ENCODE results near the gene TTC24.
A peak's percentile ranks its signal among the peaks of the same experiment; 100 is the strongest.
"Not testable (repeated sequence)": the region's sequence is repeated elsewhere in the genome, so short reads cannot be mapped to it uniquely, and the experiment has no call there.

The TTC24 gene

GRCh38 chr1:156587927-156588326 is 8.4 kb downstream of the TTC24 start:
- not testable (repeated sequence) for DNase-seq (ENCODE audit: low read depth)

- DNase-seq (ENCODE audit: low read depth): no peak
These were observed 10.0 kb downstream of the TTC24 start for GRCh38 chr1:156589546-156589945.

- no peak for DNase-seq (ENCODE audit: low read depth)
These were observed 11.0 kb downstream of the TTC24 start for GRCh38 chr1:156590326-156591180.

GRCh38 chr1:156591181-156591431 is 11.6 kb downstream of the TTC24 start:
- no peak for DNase-seq (ENCODE audit: low read depth)

GRCh38 chr1:156591432-156592157 is 12.1 kb downstream of the TTC24 start, which contains the start of gene NAXE:
NAXE (plus strand) TSS chr1:156591776; CDS start chr1:156591805, 29 bp downstream.
- DNase-seq (ENCODE audit: low read depth): peak; percentile 53

- no peak for DNase-seq (ENCODE audit: low read depth)
These were observed 12.8 kb downstream of the TTC24 start for GRCh38 chr1:156592158-156592909.

- no peak for DNase-seq (ENCODE audit: low read depth)
These were observed 13.6 kb downstream of the TTC24 start for GRCh38 chr1:156592910-156593660.

GRCh38 chr1:156593661-156593989 is 14.1 kb downstream of the TTC24 start:
- DNase-seq (ENCODE audit: low read depth): no peak

GRCh38 chr1:156594190-156594589 is 14.7 kb downstream of the TTC24 start:
- DNase-seq (ENCODE audit: low read depth): no peak

GRCh38 chr1:156595016-156595415 is 15.5 kb downstream of the TTC24 start:
- DNase-seq (ENCODE audit: low read depth): no peak

- no peak for DNase-seq (ENCODE audit: low read depth)
These were observed 16.9 kb downstream of the TTC24 start for GRCh38 chr1:156596426-156596825.

- no peak for DNase-seq (ENCODE audit: low read depth)
These were observed 18.6 kb downstream of the TTC24 start for GRCh38 chr1:156598125-156598524.

GRCh38 chr1:156598731-156599432 is 19.4 kb downstream of the TTC24 start:
- DNase-seq (ENCODE audit: low read depth): no peak

GRCh38 chr1:156599811-156600210 is 20.3 kb downstream of the TTC24 start:
- DNase-seq (ENCODE audit: low read depth): no peak

GRCh38 chr1:156600733-156601121 is 21.2 kb downstream of the TTC24 start:
- no peak for DNase-seq (ENCODE audit: low read depth)

GRCh38 chr1:156601122-156601830 is 21.8 kb downstream of the TTC24 start, which contains the start of gene GPATCH4:
GPATCH4 (minus strand) TSS chr1:156601479.
- DNase-seq (ENCODE audit: low read depth): peak; percentile 66

- DNase-seq (ENCODE audit: low read depth): no peak
These were observed 22.4 kb downstream of the TTC24 start for GRCh38 chr1:156601892-156602291.

- no peak for DNase-seq (ENCODE audit: low read depth)
These were observed 23.1 kb downstream of the TTC24 start for GRCh38 chr1:156602557-156602993.

- DNase-seq (ENCODE audit: low read depth): not testable (repeated sequence)
These were observed 27.8 kb downstream of the TTC24 start for GRCh38 chr1:156607344-156607743.

GRCh38 chr1:156608036-156608674 is 28.6 kb downstream of the TTC24 start:
- DNase-seq (ENCODE audit: low read depth): no peak

Measured in activated T-helper 9 cell treated with anti-CD3 and anti-CD28 coated beads, Interleukin-2, amount 50 U/mL, for 16 hours (primary cell).